BE2C (cell line): ENCODE results near the gene TUFT1.

Experiments
- DNase-seq: peaks from one replicate; pipeline ENCODE4 v3.0.0-alpha.2; 2020
- H3K27me3 ChIP-seq: fragments of 250-450 bp; sonication (Bioruptor Pico); 2 replicates; pipeline ENCODE4 v1.5.1; 2020; ENCODE audit warnings: mild to moderate bottlenecking
- H3K36me3 ChIP-seq: fragments of 250-450 bp; sonication (Bioruptor Pico); 2 replicates; pipeline ENCODE4 v1.5.1; 2020; ENCODE audit warnings: mild to moderate bottlenecking
- H3K4me1 ChIP-seq: fragments of 250-450 bp; sonication (Bioruptor Pico); 2 replicates; pipeline ENCODE4 v1.5.1; 2020
- H3K4me3 ChIP-seq: 2 replicates; pipeline ENCODE4 v1.5.1; 2011; ENCODE audit warnings: low read depth, low read length
- H3K9me3 ChIP-seq: fragments of 250-450 bp; sonication (Bioruptor Pico); 2 replicates; pipeline ENCODE4 v1.5.1; 2020
- TF ChIP-seq, protein P1 (sequence below): IDR thresholded peaks from 2 replicates; pipeline ENCODE4 v1.5.1; 2012; ENCODE audit warnings: mild to moderate bottlenecking, low read depth, low read length

Gene TUFT1

DNA sequence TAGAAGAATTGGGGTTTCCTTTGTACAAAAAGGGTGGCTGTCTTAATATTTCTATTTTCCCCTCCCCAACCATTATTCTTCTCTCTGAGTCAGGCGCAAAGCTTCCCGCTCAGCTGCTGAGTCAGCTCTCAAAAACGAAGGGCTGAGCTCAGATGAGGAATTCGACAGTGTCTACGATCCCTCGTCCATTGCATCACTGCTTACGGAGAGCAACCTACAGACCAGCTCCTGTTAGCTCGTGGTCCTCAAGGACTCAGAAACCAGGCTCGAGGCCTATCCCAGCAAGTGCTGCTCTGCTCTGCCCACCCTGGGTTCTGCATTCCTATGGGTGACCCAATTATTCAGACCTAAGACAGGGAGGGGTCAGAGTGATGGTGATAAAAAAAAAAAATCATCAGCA lies 3.0 kb upstream of the TUFT1 start:
- H3K4me1 ChIP-seq, result peaks cover 5% of the 10 kb centered on the region
- DNase-seq, result no peak

DNA sequence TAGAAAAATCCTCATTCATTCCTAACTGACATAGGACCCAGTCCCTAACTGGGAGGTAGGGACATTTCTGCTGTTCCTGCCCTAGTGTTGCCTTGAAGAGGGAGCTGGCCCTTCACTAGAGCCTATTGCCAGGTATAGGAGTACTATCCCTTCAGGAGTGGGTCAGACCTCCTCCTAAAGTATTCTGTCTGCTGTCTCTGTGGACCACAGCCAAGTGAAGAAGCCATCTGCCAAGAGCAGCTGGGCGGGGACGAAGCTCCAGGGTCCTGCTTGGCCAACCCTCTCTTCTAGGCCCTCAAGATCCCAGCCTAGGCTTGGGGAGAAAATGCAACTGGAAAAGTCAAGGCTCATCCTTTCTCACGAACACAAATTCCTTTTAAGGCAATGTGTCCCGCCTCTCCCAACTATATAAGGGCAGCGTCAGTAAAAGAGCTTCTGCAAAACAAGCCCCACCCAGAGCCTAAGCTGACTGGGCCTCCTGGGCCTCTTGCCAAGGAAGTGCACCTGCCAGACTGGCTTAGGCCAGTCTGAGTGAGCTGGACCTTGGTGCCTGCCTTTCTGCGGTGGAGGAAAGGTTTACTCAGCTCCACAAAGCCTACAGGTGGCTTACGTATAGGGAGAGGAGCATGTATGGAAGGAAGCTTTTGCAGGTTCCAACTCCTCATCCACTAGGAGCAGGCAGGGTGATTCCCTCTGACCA lies 638 bp upstream of the TUFT1 start:
- Histone ChIP-seq H3K9me3 (no peaks in the 10 kb centered on the region), H3K4me3 (peak overlapping the region; percentile 90), H3K27me3 (no peaks in the 10 kb centered on the region), H3K36me3 (no peaks in the 10 kb centered on the region), H3K4me1 (peaks cover 5% of the 10 kb centered on the region)
- TF ChIP-seq, protein P1, sequence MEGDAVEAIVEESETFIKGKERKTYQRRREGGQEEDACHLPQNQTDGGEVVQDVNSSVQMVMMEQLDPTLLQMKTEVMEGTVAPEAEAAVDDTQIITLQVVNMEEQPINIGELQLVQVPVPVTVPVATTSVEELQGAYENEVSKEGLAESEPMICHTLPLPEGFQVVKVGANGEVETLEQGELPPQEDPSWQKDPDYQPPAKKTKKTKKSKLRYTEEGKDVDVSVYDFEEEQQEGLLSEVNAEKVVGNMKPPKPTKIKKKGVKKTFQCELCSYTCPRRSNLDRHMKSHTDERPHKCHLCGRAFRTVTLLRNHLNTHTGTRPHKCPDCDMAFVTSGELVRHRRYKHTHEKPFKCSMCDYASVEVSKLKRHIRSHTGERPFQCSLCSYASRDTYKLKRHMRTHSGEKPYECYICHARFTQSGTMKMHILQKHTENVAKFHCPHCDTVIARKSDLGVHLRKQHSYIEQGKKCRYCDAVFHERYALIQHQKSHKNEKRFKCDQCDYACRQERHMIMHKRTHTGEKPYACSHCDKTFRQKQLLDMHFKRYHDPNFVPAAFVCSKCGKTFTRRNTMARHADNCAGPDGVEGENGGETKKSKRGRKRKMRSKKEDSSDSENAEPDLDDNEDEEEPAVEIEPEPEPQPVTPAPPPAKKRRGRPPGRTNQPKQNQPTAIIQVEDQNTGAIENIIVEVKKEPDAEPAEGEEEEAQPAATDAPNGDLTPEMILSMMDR, result no peak
- DNase-seq, result peak; percentile 85

More for the DNA sequence above, 3.0 kb upstream of the TUFT1 start:
- Histone ChIP-seq H3K4me3 (no peak overlapping the region), H3K9me3 (no peaks in the 10 kb centered on the region), H3K27me3 (no peaks in the 10 kb centered on the region), H3K36me3 (no peaks in the 10 kb centered on the region)
- TF ChIP-seq, protein P1, result no peak

DNA sequence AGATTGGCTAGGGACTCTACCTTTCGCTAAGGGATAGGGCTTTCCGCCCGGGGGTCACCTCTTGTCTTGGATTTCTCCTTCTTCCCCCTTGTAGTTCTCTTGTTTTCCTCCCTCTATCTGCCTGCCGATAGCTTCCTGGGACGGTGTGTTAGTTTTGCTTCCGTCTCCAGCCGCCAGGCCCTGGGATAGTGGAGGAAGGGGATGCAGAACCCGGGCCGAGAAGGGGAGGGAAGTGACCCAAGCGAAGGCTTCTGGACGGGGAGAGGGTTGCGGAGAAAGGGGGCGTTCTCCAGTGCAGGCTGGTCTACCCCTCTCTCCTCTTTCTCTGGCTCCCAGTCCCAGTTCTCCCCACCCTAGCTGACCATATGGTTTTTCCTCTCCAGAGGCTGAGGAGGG lies 871 bp downstream of the TUFT1 start:
- Histone ChIP-seq H3K4me1 (peaks cover 5% of the 10 kb centered on the region), H3K36me3 (no peaks in the 10 kb centered on the region), H3K27me3 (no peaks in the 10 kb centered on the region), H3K9me3 (no peaks in the 10 kb centered on the region), H3K4me3 (peak overlapping the region; percentile 90)
- TF ChIP-seq, protein P1, result peak; percentile 8; the same call in 1 of the 2 replicates
- no peak for DNase-seq

DNA sequence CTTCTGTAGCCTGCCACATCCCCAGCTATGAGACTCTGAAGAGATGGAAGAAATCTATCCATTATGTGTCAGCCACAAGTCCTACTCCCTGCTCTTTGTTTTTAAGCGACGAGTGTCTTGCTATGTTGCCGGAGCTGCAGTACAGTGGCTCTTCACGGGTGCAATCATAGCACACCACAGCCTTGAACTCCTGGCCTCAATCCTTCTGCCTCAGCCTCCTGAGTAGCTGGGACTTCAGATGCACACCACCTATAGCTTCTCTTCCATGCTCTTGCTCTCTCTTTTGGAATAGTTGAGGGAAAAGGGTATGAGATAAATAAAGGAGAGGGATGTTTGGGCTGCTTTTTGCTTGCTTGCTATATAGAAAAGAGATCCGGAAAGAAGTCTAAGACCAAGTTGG lies 1.6 kb downstream of the TUFT1 start:
- Histone ChIP-seq H3K4me3 (no peak overlapping the region), H3K4me1 (peaks cover 5% of the 10 kb centered on the region), H3K9me3 (no peaks in the 10 kb centered on the region), H3K36me3 (no peaks in the 10 kb centered on the region), H3K27me3 (no peaks in the 10 kb centered on the region)
- TF ChIP-seq, protein P1, result no peak
- DNase-seq, result no peak

DNA sequence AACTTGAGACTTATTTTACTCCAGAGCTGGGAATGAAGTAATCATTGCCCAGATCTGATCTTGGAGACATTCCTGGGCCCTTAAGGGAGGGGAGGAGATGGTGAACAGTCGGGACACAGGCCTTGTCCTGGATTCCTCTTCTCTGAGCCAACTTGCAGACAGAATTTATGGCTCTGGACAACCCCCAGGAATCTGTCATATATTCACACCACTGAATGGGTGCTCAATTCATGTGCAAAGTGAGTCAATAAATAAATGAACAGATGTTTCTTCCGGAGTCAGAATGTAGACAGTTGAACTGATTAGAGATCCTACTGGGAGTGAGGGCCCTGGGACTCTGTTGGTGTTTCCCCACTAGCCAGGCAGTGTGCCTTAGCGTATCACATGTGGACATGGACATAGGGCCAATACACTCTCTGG lies 2.6 kb downstream of the TUFT1 start:
- Histone ChIP-seq H3K9me3 (no peaks in the 10 kb centered on the region), H3K4me3 (no peak overlapping the region), H3K36me3 (no peaks in the 10 kb centered on the region), H3K27me3 (no peaks in the 10 kb centered on the region), H3K4me1 (peaks cover 5% of the 10 kb centered on the region)
- DNase-seq, result no peak
- TF ChIP-seq, protein P1, result no peak

DNA sequence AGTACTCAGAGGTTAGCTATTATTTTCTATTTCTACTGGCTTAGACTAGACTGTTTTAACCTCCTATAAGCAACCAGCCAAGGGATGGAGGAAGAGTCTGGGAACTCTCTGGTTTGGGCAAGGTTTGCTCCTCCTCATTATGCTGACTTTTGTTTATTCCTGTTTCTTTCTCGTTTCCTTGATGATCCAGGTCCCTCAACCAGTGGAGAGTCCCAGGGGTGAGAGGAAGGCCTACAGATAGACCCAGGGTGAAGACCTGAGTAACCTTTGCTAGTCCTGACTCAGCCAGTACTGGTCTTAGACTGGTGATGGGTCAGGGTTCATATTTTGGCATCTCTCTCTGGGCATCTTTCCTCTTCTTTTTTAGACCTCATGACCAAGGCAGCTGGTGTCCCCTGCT lies 5.4 kb downstream of the TUFT1 start:
- DNase-seq, result no peak
- no peaks in the 10 kb centered on the region for H3K27me3 ChIP-seq
- TF ChIP-seq, protein P1, result no peak
- H3K4me3 ChIP-seq, result no peak overlapping the region
- no peaks in the 10 kb centered on the region for H3K36me3 ChIP-seq
- H3K9me3 ChIP-seq, result no peaks in the 10 kb centered on the region
- no peaks in the 10 kb centered on the region; the same call in 1 of the 2 replicates for H3K4me1 ChIP-seq
